Fibroblast of mammary gland (primary cell): Measurements from ENCODE around the gene PPP1R14C.

Source experiments
- DNase-seq: peaks from one replicate; pipeline ENCODE4 v3.0.0-alpha.2; 2010; ENCODE audit warnings: low read depth
- H3K4me3 ChIP-seq: 2 replicates; pipeline ENCODE4 v1.5.1; 2011; ENCODE audit warnings: low read depth, mild to moderate bottlenecking, low read length, moderate library complexity; ENCODE audit not compliant: control insufficient read depth
- CTCF ChIP-seq: conservative IDR thresholded peaks from 2 replicates; pipeline ENCODE4 v1.5.1; 2011; ENCODE audit warnings: low read depth, low read length, inconsistent platforms; ENCODE audit not compliant: control insufficient read depth, insufficient read depth

PPP1R14C gene

GRCh38 chr6:150272264-150272975 lies 129.6 kb downstream of the PPP1R14C start:
- TF ChIP-seq CTCF: no peak
- no peak overlapping the region for H3K4me3 ChIP-seq
- DNase-seq: no peak

GRCh38 chr6:150272976-150273315 lies 130.1 kb downstream of the PPP1R14C start:
- DNase-seq: no peak
- H3K4me3 ChIP-seq: no peak overlapping the region
- TF ChIP-seq CTCF: no peak

GRCh38 chr6:150273457-150274309 lies 130.8 kb downstream of the PPP1R14C start:
- DNase-seq: no peak
- TF ChIP-seq CTCF: no peak
- no peak overlapping the region for H3K4me3 ChIP-seq

GRCh38 chr6:150275489-150275888 lies 132.6 kb downstream of the PPP1R14C start:
- TF ChIP-seq CTCF: no peak
- no peak for DNase-seq
- no peak overlapping the region for H3K4me3 ChIP-seq

GRCh38 chr6:150276168-150276936 lies 133.5 kb downstream of the PPP1R14C start:
- TF ChIP-seq CTCF: no peak
- DNase-seq: no peak
- H3K4me3 ChIP-seq: no peak overlapping the region

DNA sequence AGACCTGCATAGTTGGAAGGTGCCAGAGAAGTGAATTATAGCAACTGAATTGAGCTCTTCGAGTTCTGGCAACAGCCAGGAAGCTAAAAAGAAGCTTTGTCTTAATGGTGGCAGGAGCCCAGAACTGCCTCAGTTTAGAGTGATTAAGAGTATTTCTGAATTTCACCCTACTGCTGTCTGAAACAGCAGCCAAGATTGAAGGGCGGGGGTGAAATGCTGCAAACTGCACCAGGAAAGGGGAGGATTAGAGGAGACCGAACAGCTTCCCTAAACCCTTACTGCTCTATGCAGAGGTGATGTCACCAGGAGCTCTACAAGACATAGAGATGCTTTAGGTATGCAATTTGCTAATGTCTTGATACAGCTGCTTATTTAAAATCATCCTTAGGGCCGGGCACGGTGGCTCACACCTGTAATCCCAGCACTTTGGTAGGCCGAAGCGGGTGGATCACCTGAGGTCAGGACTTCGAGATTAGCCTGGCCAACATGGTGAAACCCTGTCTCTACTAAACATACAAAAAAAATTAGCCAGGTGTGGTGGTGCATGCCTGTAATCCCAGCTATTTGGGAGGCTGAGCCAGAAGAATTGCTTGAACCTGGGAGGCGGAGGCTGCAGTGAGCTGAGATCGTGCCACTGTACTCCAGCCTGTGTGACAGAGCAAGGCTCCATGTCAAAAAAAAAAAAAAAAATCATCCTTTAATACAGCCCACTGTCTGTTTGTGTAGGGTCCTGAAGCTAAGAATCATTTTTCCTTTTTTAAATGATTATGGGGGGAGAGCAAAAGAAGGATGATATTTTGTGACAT lies 134.3 kb downstream of the PPP1R14C start:
- no peak for TF ChIP-seq CTCF
- DNase-seq: no peak
- no peak overlapping the region for H3K4me3 ChIP-seq
